Spleen (tissue), 11 donors: ENCODE data around the gene NSL1. TPM values are rescaled to one million over a fixed set of nuclear protein-coding genes. Genes with fewer than 3 reads are reported as not detected.
A peak's percentile ranks its signal among the peaks of the same experiment; 100 is the strongest.

Source experiments
- DNase-seq: peaks from one replicate; pipeline ENCODE4 v3.0.0-alpha.2; 2020
- H3K27ac ChIP-seq, 8 donors: fragments of 200-600 bp; sonication (generic) in 7 of 8; 1 replicate in 4 of 8; 2 replicates in 4 of 8; pipeline versions ENCODE4 v1.5.0 to v1.8.0; 2016 to 2021; ENCODE audit warnings: inconsistent platforms in 4 of 8, mild to moderate bottlenecking in 4 of 8, moderate library complexity in 1 of 8
- H3K27me3 ChIP-seq, 7 donors: fragments of 200-600 bp; sonication (generic) in 6 of 7; replicated peaks in 1 of 7; 1 replicate in 4 of 7; 2 replicates in 3 of 7; pipeline versions ENCODE4 v1.5.0 to v1.8.0; 2016 to 2021; ENCODE audit warnings: inconsistent platforms in 3 of 7, mild to moderate bottlenecking in 1 of 7
- H3K36me3 ChIP-seq, 6 donors: fragments of 200-600 bp; sonication (generic) in 5 of 6; 1 replicate in 4 of 6; 2 replicates in 2 of 6; pipeline versions ENCODE4 v1.5.0 to v1.8.0; 2016 to 2021; ENCODE audit warnings: inconsistent platforms in 2 of 6
- H3K4me1 ChIP-seq, 6 donors: fragments of 200-600 bp; sonication (generic) in 5 of 6; 1 replicate in 3 of 6; 2 replicates in 3 of 6; pipeline versions ENCODE4 v1.5.0 to v1.8.0; 2016 to 2021; ENCODE audit warnings: inconsistent platforms in 3 of 6
- H3K4me3 ChIP-seq, 8 donors: fragments of 200-600 bp; sonication (generic) in 7 of 8; 1 replicate in 4 of 8; 2 replicates in 4 of 8; pipeline versions ENCODE4 v1.5.0 to v1.8.0; 2016 to 2021; ENCODE audit warnings: inconsistent platforms in 4 of 8, mild to moderate bottlenecking in 4 of 8, moderate library complexity in 2 of 8
- H3K9me3 ChIP-seq, 8 donors: fragments of 200-600 bp; sonication (generic) in 7 of 8; 1 replicate in 4 of 8; 2 replicates in 4 of 8; pipeline versions ENCODE4 v1.5.0 to v1.8.0; 2016 to 2021; ENCODE audit warnings: inconsistent platforms in 4 of 8
- CTCF ChIP-seq, 11 experiments: fragments of 200-600 bp in 7 of 11; fragments of 450-650 bp in 4 of 11; sonication (generic) in 4 of 11; IDR thresholded peaks in 8 of 11; conservative IDR thresholded peaks in 3 of 11; 1 replicate in 7 of 11; 2 replicates in 4 of 11; pipeline versions ENCODE4 v1.4.0 to v1.8.0; 2016 to 2021; ENCODE audit warnings: antibody characterized with exemption in 11 of 11, inconsistent platforms in 4 of 11, mild to moderate bottlenecking in 1 of 11
- POLR2A ChIP-seq, 3 donors: fragments of 450-650 bp; IDR thresholded peaks; one replicate each; pipeline ENCODE4 v1.5.1; 2017; ENCODE audit warnings: antibody characterized with exemption in 3 of 3, mild to moderate bottlenecking in 1 of 3
- POLR2AphosphoS5 ChIP-seq, 3 donors: sonication (generic); formaldehyde crosslinking; IDR thresholded peaks; one replicate each; pipeline ENCODE4 v1.5.1; 2017; ENCODE audit warnings: antibody characterized with exemption in 3 of 3
- WGBS, 5 donors: extraction: QIAGEN DNeasy Blood & Tissue Kit in 3 of 5; methylation state at CpG; one replicate each; pipeline versions ENCODE4 v1.1.5 to v1.1.7; 2013 to 2018; 5-methylcytosine and 5-hydroxymethylcytosine counted together
- intact Hi-C: fragments of 100-400 bp; cut with DNase I; formaldehyde crosslinking; loops from one replicate; pipeline ENCODE4 v1.15.0; 2023; ENCODE audit warnings: low total_unique reads
- polyA plus RNA-seq, 3 donors: library from polyadenylated mRNA; stranded (reverse); fragments of 200-250 nt; gene quantifications; one replicate each; pipeline ENCODE4 v1.2.1, GENCODE V29; 2013
- total RNA-seq, 7 donors: library from RNA; depleted of rRNA in 3 of 7; stranded (reverse); fragments of >200 nt in 3 of 7; fragmentation: NEBNext Ultra II Directional in 4 of 7; extraction: Animal tissue kit (Norgen Biotek cat#: 25700) in 4 of 7; gene quantifications; one replicate each; pipeline versions ENCODE4 v1.1.0 to v1.2.1, GENCODE V29; 2016 to 2021
- donor health status: healthy with polysubstance abuse.
- donor health status: DM: no; HTN: no; CAD: no; lungs with moderate emphysema.
- donor health status: DM: no; HTN: no; CAD: no.
- donor health status: Bipolar disorder and iron deficiency.
- donor health status: healthy.
- donor health status: DM: no; HTN: no; CAD: no.
- donor health status: DM: yes; HTN: yes; CAD: no.

NSL1 gene
- total and polyA plus RNA-seq, 10 donors = 16.4 to 92.3 (median 38.2) TPM

GRCh38 chr1:212721388-212722247, 70.0 kb downstream of the NSL1 start:
- Histone ChIP-seq H3K9me3 (peaks cover 0 to 10% (median 2%) of the 10 kb centered on the region in 8 donors), H3K27me3 (peaks cover 0 to 5% (median 0%) of the 10 kb centered on the region in 7 donors), H3K27ac (no peak overlapping the region), H3K36me3 (peaks cover 0 to 4% (median 0%) of the 10 kb centered on the region in 6 donors), H3K4me3 (no peak overlapping the region), H3K4me1 (no peaks in the 10 kb centered on the region)
- no peak for DNase-seq
- 60 to 85% (median 70%) methylated on average over 9 of the region's 9 CpGs for WGBS, 5 donors
- intact Hi-C loops = no loop called here
- no peak for TF ChIP-seq POLR2AphosphoS5 (IDR thresholded peaks at IDR 0.05)
- TF ChIP-seq CTCF (IDR thresholded peaks at IDR 0.05 in 8 of 11, conservative IDR thresholded peaks at IDR 0.05 in 3 of 11) = no peak
- TF ChIP-seq POLR2A (IDR thresholded peaks at IDR 0.05) = no peak

DNA sequence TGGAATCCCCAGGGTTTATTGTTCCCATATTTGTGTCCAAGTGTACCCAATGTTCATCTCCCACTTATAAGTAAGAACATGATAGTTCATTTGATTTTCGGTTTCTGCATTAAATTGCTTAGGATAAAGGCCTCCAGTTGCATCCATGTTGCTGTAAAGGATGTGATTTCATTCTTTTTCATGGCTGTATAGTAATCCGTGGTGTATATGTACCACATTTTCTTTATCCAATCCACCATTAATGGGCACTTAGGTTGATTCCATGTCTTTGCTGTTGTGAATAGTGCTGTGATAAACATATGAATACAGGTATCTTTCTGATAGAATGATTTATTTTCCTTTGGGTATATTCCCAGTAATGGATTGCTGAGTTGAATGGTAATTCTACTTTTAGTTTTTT, 71.9 kb downstream of the NSL1 start:
- no peak for DNase-seq
- TF ChIP-seq CTCF (IDR thresholded peaks at IDR 0.05 in 8 of 11, conservative IDR thresholded peaks at IDR 0.05 in 3 of 11) = no peak
- TF ChIP-seq POLR2A (IDR thresholded peaks at IDR 0.05) = no peak
- no peak for TF ChIP-seq POLR2AphosphoS5 (IDR thresholded peaks at IDR 0.05)
- Histone ChIP-seq H3K27me3 (peaks cover 0 to 5% (median 0%) of the 10 kb centered on the region in 7 donors), H3K4me1 (no peaks in the 10 kb centered on the region), H3K27ac (no peak overlapping the region), H3K36me3 (no peaks in the 10 kb centered on the region), H3K9me3 (peaks cover 0 to 4% (median under 1%) of the 10 kb centered on the region in 8 donors), H3K4me3 (no peak overlapping the region)
- WGBS, 5 donors = 93 to 99% (median 94%) methylated on average over 2 of the region's 2 CpGs
- intact Hi-C loops = no loop called here

DNA sequence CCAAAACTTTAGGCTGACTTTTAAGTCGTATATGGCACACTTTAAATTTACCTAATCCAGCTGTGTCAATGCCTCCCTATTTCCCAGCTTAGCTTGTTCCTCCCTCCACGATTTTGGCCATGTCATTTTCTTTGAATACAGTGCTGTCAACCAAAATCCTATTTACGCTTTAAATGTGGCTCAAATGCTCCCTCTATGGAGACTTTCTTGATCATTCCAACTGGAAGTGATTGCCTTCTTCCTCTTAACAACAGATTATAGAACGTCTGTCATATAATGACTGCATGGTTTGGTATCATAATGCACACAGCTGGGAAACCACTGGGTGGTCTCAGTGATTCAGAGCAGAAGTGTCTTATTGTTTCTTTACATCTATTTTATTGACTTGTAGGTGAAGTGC, 73.1 kb downstream of the NSL1 start:
- H3K4me1 ChIP-seq = no peaks in the 10 kb centered on the region
- H3K9me3 ChIP-seq = peaks cover 0 to 4% (median 0%) of the 10 kb centered on the region in 8 donors
- no peak for DNase-seq
- H3K27me3 ChIP-seq = peaks cover 0 to 5% (median 0%) of the 10 kb centered on the region in 7 donors
- TF ChIP-seq CTCF (IDR thresholded peaks at IDR 0.05 in 8 of 11, conservative IDR thresholded peaks at IDR 0.05 in 3 of 11) = peak in 4 of 11 experiments; percentile 18 to 24 (median 22)
- TF ChIP-seq POLR2AphosphoS5 (IDR thresholded peaks at IDR 0.05) = no peak
- TF ChIP-seq POLR2A (IDR thresholded peaks at IDR 0.05) = no peak
- no peaks in the 10 kb centered on the region for H3K36me3 ChIP-seq
- intact Hi-C loops = no loop called here
- 28 to 56% (median 40%) methylated on average over 4 of the region's 4 CpGs for WGBS, 5 donors
- no peak overlapping the region for H3K27ac ChIP-seq
- H3K4me3 ChIP-seq = no peak overlapping the region

- WGBS, 5 donors = 63 to 77% (median 71%) methylated on average over 1 of the region's 1 CpG
- Histone ChIP-seq H3K27me3 (peaks cover 0 to 5% (median 0%) of the 10 kb centered on the region in 7 donors), H3K9me3 (peaks cover 0 to 4% (median 0%) of the 10 kb centered on the region in 8 donors), H3K27ac (no peak overlapping the region), H3K4me1 (no peaks in the 10 kb centered on the region), H3K4me3 (no peak overlapping the region), H3K36me3 (no peaks in the 10 kb centered on the region)
- no peak for TF ChIP-seq CTCF (IDR thresholded peaks at IDR 0.05 in 8 of 11, conservative IDR thresholded peaks at IDR 0.05 in 3 of 11)
- no peak for TF ChIP-seq POLR2AphosphoS5 (IDR thresholded peaks at IDR 0.05)
- no peak for TF ChIP-seq POLR2A (IDR thresholded peaks at IDR 0.05)
- no peak for DNase-seq
- intact Hi-C loops = no loop called here
Observed at GRCh38 chr1:212716161-212716560, 75.4 kb downstream of the NSL1 start.
